IPS-15b (cell line): Measurements from ENCODE around the gene ABTB1.
"Not testable (repeated sequence)": the region's sequence is repeated elsewhere in the genome, so short reads cannot be mapped to it uniquely, and the experiment has no call there.

Experiments used
- H3K27me3 ChIP-seq: one replicate; pipeline ENCODE4 v1.6.1; 2013; ENCODE audit warnings: low read length; ENCODE audit not compliant: control insufficient read depth, insufficient read depth
- H3K36me3 ChIP-seq: one replicate; pipeline ENCODE4 v1.6.1; 2013; ENCODE audit warnings: low read length; ENCODE audit not compliant: control insufficient read depth, insufficient read depth
- H3K4me1 ChIP-seq: one replicate; pipeline ENCODE4 v1.6.1; 2013; ENCODE audit warnings: mild to moderate bottlenecking, low read length; ENCODE audit not compliant: control insufficient read depth, insufficient read depth
- H3K4me3 ChIP-seq: one replicate; pipeline ENCODE4 v1.5.1; 2013; ENCODE audit warnings: low read depth, low read length
- H3K9ac ChIP-seq: one replicate; pipeline ENCODE4 v1.6.1; 2013; ENCODE audit warnings: low read depth, mild to moderate bottlenecking, low read length
- H3K9me3 ChIP-seq: one replicate; pipeline ENCODE4 v1.6.1; 2013; ENCODE audit warnings: mild to moderate bottlenecking, low read length; ENCODE audit not compliant: control insufficient read depth, insufficient read depth

The ABTB1 gene

GRCh38 chr3:127675651-127676391 lies 3.1 kb downstream of the ABTB1 start:
- Histone ChIP-seq H3K36me3 (no peaks in the 10 kb centered on the region), H3K4me1 (no peaks in the 10 kb centered on the region), H3K4me3 (no peak overlapping the region), H3K27me3 (peaks cover 2% of the 10 kb centered on the region), H3K9ac (no peak overlapping the region), H3K9me3 (no peaks in the 10 kb centered on the region)

GRCh38 chr3:127676456-127676855 lies 3.7 kb downstream of the ABTB1 start:
- no peaks in the 10 kb centered on the region for H3K9me3 ChIP-seq
- H3K27me3 ChIP-seq, result peaks cover 2% of the 10 kb centered on the region
- H3K9ac ChIP-seq, result no peak overlapping the region
- no peaks in the 10 kb centered on the region for H3K36me3 ChIP-seq
- no peak overlapping the region for H3K4me3 ChIP-seq
- no peaks in the 10 kb centered on the region for H3K4me1 ChIP-seq

GRCh38 chr3:127676921-127677351 lies 4.2 kb downstream of the ABTB1 start:
- Histone ChIP-seq H3K9ac (no peak overlapping the region), H3K9me3 (no peaks in the 10 kb centered on the region), H3K4me1 (no peaks in the 10 kb centered on the region), H3K36me3 (no peaks in the 10 kb centered on the region), H3K27me3 (peaks cover 2% of the 10 kb centered on the region), H3K4me3 (no peak overlapping the region)

GRCh38 chr3:127677541-127678314 lies 5.0 kb downstream of the ABTB1 start:
- peaks cover 3% of the 10 kb centered on the region for H3K4me1 ChIP-seq
- no peak overlapping the region for H3K9ac ChIP-seq
- no peaks in the 10 kb centered on the region for H3K9me3 ChIP-seq
- peaks cover 2% of the 10 kb centered on the region for H3K27me3 ChIP-seq
- H3K36me3 ChIP-seq, result no peaks in the 10 kb centered on the region
- no peak overlapping the region for H3K4me3 ChIP-seq

- Histone ChIP-seq H3K36me3 (no peaks in the 10 kb centered on the region), H3K9me3 (no peaks in the 10 kb centered on the region), H3K4me1 (peaks cover 3% of the 10 kb centered on the region), H3K9ac (no peak overlapping the region), H3K27me3 (peaks cover 2% of the 10 kb centered on the region), H3K4me3 (no peak overlapping the region)
Measured at GRCh38 chr3:127678315-127678599, 5.5 kb downstream of the ABTB1 start.

- H3K4me3 ChIP-seq, result no peak overlapping the region
- H3K27me3 ChIP-seq, result no peaks in the 10 kb centered on the region
- H3K9me3 ChIP-seq, result no peaks in the 10 kb centered on the region
- H3K4me1 ChIP-seq, result peaks cover 3% of the 10 kb centered on the region
- H3K9ac ChIP-seq, result no peak overlapping the region
- no peaks in the 10 kb centered on the region for H3K36me3 ChIP-seq
Measured at GRCh38 chr3:127678611-127679533, 6.1 kb downstream of the ABTB1 start.

GRCh38 chr3:127679534-127680145 lies 6.9 kb downstream of the ABTB1 start:
- Histone ChIP-seq H3K4me3 (no peak overlapping the region), H3K4me1 (peaks cover 3% of the 10 kb centered on the region), H3K9ac (no peak overlapping the region), H3K36me3 (no peaks in the 10 kb centered on the region), H3K27me3 (no peaks in the 10 kb centered on the region), H3K9me3 (no peaks in the 10 kb centered on the region)

GRCh38 chr3:127680146-127680661 lies 7.5 kb downstream of the ABTB1 start:
- no peaks in the 10 kb centered on the region for H3K9me3 ChIP-seq
- H3K4me1 ChIP-seq, result peaks cover 3% of the 10 kb centered on the region
- no peak overlapping the region for H3K4me3 ChIP-seq
- H3K9ac ChIP-seq, result no peak overlapping the region
- no peaks in the 10 kb centered on the region for H3K36me3 ChIP-seq
- H3K27me3 ChIP-seq, result no peaks in the 10 kb centered on the region

- Histone ChIP-seq H3K36me3 (no peaks in the 10 kb centered on the region), H3K27me3 (no peaks in the 10 kb centered on the region), H3K4me3 (no peak overlapping the region), H3K9me3 (no peaks in the 10 kb centered on the region), H3K4me1 (peaks cover 3% of the 10 kb centered on the region), H3K9ac (no peak overlapping the region)
Measured at GRCh38 chr3:127680798-127681221, 8.1 kb downstream of the ABTB1 start.

GRCh38 chr3:127682175-127682554 lies 9.4 kb downstream of the ABTB1 start:
- H3K36me3 ChIP-seq, H3K9me3 ChIP-seq, H3K4me3 ChIP-seq, H3K9ac ChIP-seq, H3K4me1 ChIP-seq, H3K27me3 ChIP-seq: not testable (repeated sequence)

GRCh38 chr3:127682561-127682960 lies 9.8 kb downstream of the ABTB1 start:
- Histone ChIP-seq H3K36me3 (no peaks in the 10 kb centered on the region), H3K9ac (no peak overlapping the region), H3K4me1 (peaks cover 3% of the 10 kb centered on the region), H3K27me3 (no peaks in the 10 kb centered on the region), H3K9me3 (no peaks in the 10 kb centered on the region), H3K4me3 (no peak overlapping the region)
